ENCODE measurements around the gene LRMDA.

LRMDA gene

DNA sequence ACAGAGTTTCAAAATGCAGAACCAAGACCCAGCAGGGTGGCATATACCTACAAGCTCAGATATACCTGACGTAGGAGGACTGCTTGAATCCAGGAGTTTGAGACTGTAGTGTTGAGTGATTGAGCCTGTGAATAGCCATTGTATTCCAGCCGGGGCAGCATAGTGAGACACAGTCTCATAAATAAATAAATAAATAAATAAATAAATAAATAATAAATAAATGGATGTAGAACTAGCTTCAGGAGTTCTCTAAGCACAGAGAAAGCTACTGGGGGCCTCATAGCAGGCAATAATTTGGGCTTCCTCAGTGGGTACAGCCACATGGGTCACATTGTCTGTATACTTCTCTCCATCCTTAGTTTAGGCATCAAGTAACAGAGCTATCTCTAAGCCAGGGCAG lies 906.8 kb downstream of the LRMDA start:
- peaks cover 14% of the 10 kb centered on the region for H3K9me3 Mint-ChIP-seq
- peaks cover 44% of the 10 kb centered on the region for H3K4me1 Mint-ChIP-seq

DNA sequence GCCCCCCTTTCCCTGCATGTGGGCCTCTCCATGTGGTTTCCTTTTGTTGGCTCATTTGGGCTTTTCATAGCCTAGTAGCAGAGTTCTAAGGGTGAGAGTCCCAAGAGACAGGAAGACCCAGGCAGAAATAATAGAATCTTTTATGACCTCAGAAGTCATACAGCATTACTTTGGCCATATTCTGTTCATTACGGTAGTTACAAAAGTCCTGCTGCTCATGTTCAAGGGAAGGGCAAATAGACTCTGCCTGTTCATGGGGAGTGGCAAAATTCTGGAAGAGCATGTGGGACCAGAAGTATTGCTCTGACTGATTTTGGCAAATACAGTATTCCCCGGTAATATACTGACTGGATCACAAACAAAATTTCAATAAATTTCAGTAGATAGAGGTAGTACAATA lies 910.3 kb downstream of the LRMDA start:
- Mint-ChIP-seq H3K27ac (no peak overlapping the region), H3K9me3 (peaks cover 30% of the 10 kb centered on the region), H3K4me3 (no peak overlapping the region), H3K27me3 (ENCODE audit: low read depth, poor library complexity) (no peaks in the 10 kb centered on the region), H3K36me3 (ENCODE audit: low read depth) (peaks cover 29% of the 10 kb centered on the region), H3K4me1 (peaks cover 8% of the 10 kb centered on the region)
- no peak for DNase-seq
- no peak for TF ChIP-seq CTCF (IDR thresholded peaks at IDR 0.05)

More for the DNA sequence above, 906.8 kb downstream of the LRMDA start:
- DNase-seq: no peak
- Mint-ChIP-seq H3K27me3 (ENCODE audit: low read depth, poor library complexity) (no peaks in the 10 kb centered on the region), H3K4me3 (no peak overlapping the region), H3K36me3 (ENCODE audit: low read depth) (peaks cover 19% of the 10 kb centered on the region), H3K27ac (no peak overlapping the region)
- TF ChIP-seq CTCF (IDR thresholded peaks at IDR 0.05): no peak

DNA sequence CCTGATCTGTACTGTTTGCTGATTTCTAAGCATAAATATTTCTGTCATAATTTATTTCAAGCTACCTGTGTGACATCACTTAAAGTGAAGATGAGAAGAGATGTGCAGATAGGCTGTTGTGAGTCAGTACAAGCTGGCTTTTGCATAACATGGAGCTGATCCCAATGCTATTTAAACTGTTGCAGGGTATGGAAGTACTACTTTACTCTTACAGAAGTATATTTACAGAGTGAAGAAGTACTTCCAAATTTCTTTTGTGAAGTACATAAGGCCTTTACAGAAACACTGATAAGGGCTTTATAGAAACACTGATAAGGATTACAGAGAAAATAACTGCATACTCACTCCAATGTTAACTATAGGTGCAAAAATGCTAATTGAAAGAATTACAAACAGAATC lies 911.6 kb downstream of the LRMDA start:
- Mint-ChIP-seq H3K27ac (no peak overlapping the region), H3K4me1 (no peaks in the 10 kb centered on the region), H3K27me3 (ENCODE audit: low read depth, poor library complexity) (no peaks in the 10 kb centered on the region), H3K36me3 (ENCODE audit: low read depth) (peaks cover 24% of the 10 kb centered on the region), H3K4me3 (no peak overlapping the region), H3K9me3 (peaks cover 30% of the 10 kb centered on the region)
- no peak for TF ChIP-seq CTCF (IDR thresholded peaks at IDR 0.05)
- DNase-seq: no peak

- no peak for TF ChIP-seq CTCF (IDR thresholded peaks at IDR 0.05)
- peaks cover 7% of the 10 kb centered on the region for H3K4me1 Mint-ChIP-seq
- no peak overlapping the region for H3K27ac Mint-ChIP-seq
- no peak for DNase-seq
- H3K27me3 Mint-ChIP-seq (ENCODE audit: low read depth, poor library complexity): no peaks in the 10 kb centered on the region
- H3K36me3 Mint-ChIP-seq (ENCODE audit: low read depth): peaks cover 13% of the 10 kb centered on the region
- H3K9me3 Mint-ChIP-seq: peaks cover 22% of the 10 kb centered on the region
- H3K4me3 Mint-ChIP-seq: no peak overlapping the region
These were observed 916.4 kb downstream of the LRMDA start for GRCh38 chr10:76347832-76348231.

DNA sequence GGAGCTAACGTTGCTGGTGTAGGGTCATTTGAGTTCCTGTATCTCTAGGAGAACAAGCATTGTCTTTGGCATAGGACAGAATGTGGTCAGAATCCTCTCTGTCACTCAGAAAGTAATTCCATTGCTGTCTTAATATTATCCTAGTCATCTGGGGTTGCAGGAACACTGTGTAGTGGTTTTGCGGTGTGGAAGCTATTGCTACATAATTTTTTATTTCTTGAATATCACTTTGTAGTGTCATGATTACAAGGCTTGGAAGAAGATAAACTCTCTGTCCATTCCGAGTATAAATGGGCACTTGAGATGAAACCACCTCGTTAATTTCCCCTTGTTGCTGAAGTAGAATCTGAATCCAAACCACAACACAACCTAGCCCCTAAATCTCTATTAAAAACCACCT lies 919.2 kb downstream of the LRMDA start:
- no peak for TF ChIP-seq CTCF (IDR thresholded peaks at IDR 0.05)
- Mint-ChIP-seq H3K4me3 (no peak overlapping the region), H3K27me3 (ENCODE audit: low read depth, poor library complexity) (no peaks in the 10 kb centered on the region)

GRCh38 chr10:76352300-76352699 lies 920.9 kb downstream of the LRMDA start:
- Mint-ChIP-seq H3K27ac (no peak overlapping the region), H3K9me3 (peaks cover 3% of the 10 kb centered on the region), H3K4me3 (no peak overlapping the region), H3K27me3 (ENCODE audit: low read depth, poor library complexity) (no peaks in the 10 kb centered on the region), H3K36me3 (ENCODE audit: low read depth) (no peaks in the 10 kb centered on the region), H3K4me1 (peaks cover 41% of the 10 kb centered on the region)
- no peak for TF ChIP-seq CTCF (IDR thresholded peaks at IDR 0.05)
- DNase-seq: no peak

More for the DNA sequence above, 919.2 kb downstream of the LRMDA start:
- Mint-ChIP-seq H3K4me1 (peaks cover 31% of the 10 kb centered on the region), H3K36me3 (ENCODE audit: low read depth) (no peaks in the 10 kb centered on the region), H3K27ac (no peak overlapping the region), H3K9me3 (peaks cover 3% of the 10 kb centered on the region)
- DNase-seq: no peak

Data from nephron progenitor cell (in vitro differentiated cells).